Measurements from ENCODE around the gene LTBP3.
A peak's percentile ranks its signal among the peaks of the same experiment; 100 is the strongest.

The LTBP3 gene

DNA sequence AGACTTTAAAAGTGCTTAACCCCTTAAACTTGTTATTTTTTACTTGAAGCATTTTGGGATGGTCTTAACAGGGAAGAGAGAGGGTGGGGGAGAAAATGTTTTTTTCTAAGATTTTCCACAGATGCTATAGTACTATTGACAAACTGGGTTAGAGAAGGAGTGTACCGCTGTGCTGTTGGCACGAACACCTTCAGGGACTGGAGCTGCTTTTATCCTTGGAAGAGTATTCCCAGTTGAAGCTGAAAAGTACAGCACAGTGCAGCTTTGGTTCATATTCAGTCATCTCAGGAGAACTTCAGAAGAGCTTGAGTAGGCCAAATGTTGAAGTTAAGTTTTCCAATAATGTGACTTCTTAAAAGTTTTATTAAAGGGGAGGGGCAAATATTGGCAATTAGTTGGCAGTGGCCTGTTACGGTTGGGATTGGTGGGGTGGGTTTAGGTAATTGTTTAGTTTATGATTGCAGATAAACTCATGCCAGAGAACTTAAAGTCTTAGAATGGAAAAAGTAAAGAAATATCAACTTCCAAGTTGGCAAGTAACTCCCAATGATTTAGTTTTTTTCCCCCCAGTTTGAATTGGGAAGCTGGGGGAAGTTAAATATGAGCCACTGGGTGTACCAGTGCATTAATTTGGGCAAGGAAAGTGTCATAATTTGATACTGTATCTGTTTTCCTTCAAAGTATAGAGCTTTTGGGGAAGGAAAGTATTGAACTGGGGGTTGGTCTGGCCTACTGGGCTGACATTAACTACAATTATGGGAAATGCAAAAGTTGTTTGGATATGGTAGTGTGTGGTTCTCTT, 56.5 kb downstream of the LTBP3 start:
- intact Hi-C loops (cut with DNase I) = no loop called here
- peak in 2 of 10 donors; percentile 5 to 26 for DNase-seq

DNA sequence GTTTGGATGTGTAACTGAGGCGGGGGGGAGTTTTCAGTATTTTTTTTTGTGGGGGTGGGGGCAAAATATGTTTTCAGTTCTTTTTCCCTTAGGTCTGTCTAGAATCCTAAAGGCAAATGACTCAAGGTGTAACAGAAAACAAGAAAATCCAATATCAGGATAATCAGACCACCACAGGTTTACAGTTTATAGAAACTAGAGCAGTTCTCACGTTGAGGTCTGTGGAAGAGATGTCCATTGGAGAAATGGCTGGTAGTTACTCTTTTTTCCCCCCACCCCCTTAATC, 57.0 kb downstream of the LTBP3 start:
- no peak for DNase-seq
- intact Hi-C loops (cut with DNase I) = no loop called here

DNA sequence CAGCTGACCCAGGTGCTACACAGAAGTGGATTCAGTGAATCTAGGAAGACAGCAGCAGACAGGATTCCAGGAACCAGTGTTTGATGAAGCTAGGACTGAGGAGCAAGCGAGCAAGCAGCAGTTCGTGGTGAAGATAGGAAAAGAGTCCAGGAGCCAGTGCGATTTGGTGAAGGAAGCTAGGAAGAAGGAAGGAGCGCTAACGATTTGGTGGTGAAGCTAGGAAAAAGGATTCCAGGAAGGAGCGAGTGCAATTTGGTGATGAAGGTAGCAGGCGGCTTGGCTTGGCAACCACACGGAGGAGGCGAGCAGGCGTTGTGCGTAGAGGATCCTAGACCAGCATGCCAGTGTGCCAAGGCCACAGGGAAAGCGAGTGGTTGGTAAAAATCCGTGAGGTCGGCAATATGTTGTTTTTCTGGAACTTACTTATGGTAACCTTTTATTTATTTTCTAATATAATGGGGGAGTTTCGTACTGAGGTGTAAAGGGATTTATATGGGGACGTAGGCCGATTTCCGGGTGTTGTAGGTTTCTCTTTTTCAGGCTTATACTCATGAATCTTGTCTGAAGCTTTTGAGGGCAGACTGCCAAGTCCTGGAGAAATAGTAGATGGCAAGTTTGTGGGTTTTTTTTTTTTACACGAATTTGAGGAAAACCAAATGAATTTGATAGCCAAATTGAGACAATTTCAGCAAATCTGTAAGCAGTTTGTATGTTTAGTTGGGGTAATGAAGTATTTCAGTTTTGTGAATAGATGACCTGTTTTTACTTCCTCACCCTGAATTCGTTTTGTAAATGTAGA, 57.6 kb downstream of the LTBP3 start:
- intact Hi-C loops (cut with DNase I) = no loop called here
- DNase-seq = peak in 3 of 10 donors; percentile 59 to 82 (median 79)

DNA sequence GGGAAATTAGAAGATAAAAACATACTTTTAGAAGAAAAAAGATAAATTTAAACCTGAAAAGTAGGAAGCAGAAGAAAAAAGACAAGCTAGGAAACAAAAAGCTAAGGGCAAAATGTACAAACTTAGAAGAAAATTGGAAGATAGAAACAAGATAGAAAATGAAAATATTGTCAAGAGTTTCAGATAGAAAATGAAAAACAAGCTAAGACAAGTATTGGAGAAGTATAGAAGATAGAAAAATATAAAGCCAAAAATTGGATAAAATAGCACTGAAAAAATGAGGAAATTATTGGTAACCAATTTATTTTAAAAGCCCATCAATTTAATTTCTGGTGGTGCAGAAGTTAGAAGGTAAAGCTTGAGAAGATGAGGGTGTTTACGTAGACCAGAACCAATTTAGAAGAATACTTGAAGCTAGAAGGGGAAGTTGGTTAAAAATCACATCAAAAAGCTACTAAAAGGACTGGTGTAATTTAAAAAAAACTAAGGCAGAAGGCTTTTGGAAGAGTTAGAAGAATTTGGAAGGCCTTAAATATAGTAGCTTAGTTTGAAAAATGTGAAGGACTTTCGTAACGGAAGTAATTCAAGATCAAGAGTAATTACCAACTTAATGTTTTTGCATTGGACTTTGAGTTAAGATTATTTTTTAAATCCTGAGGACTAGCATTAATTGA, 58.3 kb downstream of the LTBP3 start:
- intact Hi-C loops (cut with DNase I) = no loop called here
- DNase-seq = no peak

DNA sequence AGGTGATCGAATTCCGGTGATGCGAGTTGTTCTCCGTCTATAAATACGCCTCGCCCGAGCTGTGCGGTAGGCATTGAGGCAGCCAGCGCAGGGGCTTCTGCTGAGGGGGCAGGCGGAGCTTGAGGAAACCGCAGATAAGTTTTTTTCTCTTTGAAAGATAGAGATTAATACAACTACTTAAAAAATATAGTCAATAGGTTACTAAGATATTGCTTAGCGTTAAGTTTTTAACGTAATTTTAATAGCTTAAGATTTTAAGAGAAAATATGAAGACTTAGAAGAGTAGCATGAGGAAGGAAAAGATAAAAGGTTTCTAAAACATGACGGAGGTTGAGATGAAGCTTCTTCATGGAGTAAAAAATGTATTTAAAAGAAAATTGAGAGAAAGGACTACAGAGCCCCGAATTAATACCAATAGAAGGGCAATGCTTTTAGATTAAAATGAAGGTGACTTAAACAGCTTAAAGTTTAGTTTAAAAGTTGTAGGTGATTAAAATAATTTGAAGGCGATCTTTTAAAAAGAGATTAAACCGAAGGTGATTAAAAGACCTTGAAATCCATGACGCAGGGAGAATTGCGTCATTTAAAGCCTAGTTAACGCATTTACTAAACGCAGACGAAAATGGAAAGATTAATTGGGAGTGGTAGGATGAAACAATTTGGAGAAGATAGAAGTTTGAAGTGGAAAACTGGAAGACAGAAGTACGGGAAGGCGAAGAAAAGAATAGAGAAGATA, 59.0 kb downstream of the LTBP3 start, which contains the start of gene MALAT1:
Gene MALAT1 (plus strand): TSS at position 69 of the 736 bp plus-strand sequence.
- peak; percentile 90 to 98 (median 94) for DNase-seq
- intact Hi-C loops (cut with DNase I) = no loop called here

DNA sequence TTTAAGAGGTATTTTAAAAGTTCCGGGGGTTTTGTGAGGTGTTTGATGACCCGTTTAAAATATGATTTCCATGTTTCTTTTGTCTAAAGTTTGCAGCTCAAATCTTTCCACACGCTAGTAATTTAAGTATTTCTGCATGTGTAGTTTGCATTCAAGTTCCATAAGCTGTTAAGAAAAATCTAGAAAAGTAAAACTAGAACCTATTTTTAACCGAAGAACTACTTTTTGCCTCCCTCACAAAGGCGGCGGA, 59.5 kb downstream of the LTBP3 start:
- DNase-seq = no peak
- intact Hi-C loops (cut with DNase I) = no loop called here

DNA sequence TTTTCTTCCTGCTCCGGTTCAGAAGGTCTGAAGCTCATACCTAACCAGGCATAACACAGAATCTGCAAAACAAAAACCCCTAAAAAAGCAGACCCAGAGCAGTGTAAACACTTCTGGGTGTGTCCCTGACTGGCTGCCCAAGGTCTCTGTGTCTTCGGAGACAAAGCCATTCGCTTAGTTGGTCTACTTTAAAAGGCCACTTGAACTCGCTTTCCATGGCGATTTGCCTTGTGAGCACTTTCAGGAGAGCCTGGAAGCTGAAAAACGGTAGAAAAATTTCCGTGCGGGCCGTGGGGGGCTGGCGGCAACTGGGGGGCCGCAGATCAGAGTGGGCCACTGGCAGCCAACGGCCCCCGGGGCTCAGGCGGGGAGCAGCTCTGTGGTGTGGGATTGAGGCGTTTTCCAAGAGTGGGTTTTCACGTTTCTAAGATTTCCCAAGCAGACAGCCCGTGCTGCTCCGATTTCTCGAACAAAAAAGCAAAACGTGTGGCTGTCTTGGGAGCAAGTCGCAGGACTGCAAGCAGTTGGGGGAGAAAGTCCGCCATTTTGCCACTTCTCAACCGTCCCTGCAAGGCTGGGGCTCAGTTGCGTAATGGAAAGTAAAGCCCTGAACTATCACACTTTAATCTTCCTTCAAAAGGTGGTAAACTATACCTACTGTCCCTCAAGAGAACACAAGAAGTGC, 60.0 kb downstream of the LTBP3 start:
- intact Hi-C loops (cut with DNase I) = no loop called here
- DNase-seq = peak in 5 of 10 donors; percentile 46 to 85 (median 64)

DNA sequence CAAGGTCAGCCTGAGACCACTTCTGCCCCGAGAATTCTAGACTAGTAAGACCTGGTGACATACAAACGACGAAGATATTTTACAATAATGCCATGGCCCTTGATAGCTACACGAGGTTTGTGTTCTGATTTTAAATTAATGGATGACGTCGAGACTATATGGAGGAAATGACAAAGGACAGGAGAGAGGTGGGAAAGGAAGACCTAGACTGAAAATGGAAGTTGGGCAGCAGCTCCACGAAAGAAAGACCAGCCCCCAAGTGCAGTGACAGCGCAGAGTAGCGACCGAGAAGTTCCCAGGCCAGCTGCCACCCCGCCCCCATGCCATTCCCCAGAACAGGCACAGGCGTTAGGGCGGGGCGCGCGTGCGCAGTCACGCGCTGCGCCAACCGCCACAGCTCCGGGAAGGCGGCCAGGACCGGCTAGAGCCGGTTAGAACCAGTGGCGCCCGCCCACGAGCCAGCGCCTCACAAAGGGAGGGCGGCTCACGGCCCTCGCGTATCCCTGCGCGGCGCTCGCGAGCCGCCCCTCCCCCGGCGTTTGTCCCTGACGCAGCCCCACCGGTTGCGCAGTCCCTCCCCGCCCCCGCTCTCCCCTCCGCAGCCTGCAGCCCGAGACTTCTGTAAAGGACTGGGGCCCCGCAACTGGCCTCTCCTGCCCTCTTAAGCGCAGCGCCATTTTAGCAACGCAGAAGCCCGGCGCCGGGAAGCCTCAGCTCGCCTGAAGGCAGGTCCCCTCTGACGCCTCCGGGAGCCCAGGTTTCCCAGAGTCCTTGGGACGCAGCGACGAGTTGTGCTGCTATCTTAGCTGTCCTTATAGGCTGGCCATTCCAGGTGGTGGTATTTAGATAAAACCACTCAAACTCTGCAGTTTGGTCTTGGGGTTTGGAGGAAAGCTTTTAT, 60.8 kb downstream of the LTBP3 start:
- intact Hi-C loops (cut with DNase I) = loop anchor here (1.0 to 2.0 kb wide), 2 partner anchors 19 to 75 kb away; partner anchors contain the start of gene NEAT1
- peak; percentile 94 to 99 (median 97) for DNase-seq

DNA sequence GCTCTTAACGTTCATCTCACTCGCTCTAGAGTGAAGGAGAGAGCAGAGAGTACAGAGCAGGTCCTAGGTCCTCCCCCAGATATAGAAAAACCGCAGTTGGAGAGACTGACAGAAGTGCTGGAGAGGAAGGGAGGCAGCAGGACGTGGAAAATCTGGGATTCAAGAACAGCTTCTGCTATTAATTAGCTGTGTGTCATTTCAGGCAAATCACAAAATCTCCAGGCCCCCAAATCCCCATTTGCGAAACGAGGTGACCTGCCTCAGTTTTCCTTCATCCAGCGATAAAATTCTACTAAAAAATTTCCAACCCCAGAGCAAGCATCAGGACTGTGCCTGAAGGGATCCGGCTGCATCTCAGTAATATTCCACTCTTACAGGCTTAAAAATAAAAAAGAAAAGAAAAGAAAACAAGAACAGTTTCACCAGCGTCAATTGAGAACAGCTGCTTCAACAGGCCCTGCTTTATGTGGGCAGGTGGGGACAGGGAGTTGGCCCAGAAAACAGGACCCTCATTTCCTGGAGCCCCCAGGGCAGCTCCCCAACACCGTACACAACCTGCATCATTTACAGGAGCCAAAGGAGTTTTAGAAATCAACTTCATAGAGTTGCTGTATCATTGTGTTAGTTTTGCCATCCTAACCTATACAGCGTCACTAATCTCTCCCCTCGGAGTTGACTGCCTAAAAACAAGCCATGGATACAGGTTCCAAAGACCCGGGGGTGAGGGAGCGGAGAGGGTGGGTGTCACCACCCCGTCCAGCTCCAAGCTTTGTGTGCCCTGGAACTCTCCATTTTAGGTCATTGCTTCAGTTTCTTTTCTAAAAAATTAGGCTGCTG, 61.6 kb downstream of the LTBP3 start:
- DNase-seq = peak in 3 of 10 donors; percentile 60 to 69 (median 67)
- intact Hi-C loops (cut with DNase I) = loop anchor here (1.0 to 2.0 kb wide), 2 partner anchors 18 to 74 kb away; partner anchors contain the start of gene NEAT1

DNA sequence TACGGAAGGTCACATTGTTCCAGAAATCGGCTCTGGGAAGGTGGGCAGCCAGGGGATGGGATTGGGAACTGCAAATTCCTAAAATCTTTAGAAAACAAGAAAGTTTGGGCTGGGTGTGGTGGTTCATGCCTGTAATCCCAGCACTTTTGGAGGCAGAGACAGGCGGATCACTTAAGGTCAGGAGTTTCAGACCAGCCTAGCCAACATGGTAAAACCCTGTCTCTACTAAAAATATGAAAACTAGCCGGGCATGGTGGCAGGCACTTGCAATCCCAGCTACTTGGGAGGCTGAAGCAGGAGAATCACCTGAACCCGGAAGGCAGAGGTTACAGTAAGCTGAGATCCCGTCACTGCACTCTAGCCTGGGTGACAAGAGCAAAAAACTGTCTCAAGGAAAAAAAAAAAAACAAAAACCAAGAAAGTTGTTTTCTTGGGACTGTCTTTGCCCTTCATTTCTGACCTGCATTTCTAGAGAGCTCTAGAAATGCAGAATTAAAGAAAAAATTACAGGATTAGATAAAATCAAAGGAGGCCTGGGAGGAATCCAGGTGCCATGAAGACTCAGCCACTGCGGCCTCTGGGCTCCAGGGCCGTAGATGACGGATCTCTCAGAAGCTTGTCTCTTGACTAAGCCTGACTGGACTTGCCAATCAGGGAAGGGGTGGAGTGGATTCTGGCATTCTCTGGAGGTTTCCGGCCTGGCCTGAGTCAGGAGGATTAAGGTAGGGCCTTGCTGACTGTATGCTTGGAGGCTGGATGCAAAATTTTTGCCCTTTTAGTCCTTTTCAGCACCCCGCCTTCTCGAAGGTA, 64.6 kb downstream of the LTBP3 start:
- peak in 4 of 10 donors; percentile 48 to 87 (median 61) for DNase-seq
- intact Hi-C loops (cut with DNase I) = no loop called here

DNA sequence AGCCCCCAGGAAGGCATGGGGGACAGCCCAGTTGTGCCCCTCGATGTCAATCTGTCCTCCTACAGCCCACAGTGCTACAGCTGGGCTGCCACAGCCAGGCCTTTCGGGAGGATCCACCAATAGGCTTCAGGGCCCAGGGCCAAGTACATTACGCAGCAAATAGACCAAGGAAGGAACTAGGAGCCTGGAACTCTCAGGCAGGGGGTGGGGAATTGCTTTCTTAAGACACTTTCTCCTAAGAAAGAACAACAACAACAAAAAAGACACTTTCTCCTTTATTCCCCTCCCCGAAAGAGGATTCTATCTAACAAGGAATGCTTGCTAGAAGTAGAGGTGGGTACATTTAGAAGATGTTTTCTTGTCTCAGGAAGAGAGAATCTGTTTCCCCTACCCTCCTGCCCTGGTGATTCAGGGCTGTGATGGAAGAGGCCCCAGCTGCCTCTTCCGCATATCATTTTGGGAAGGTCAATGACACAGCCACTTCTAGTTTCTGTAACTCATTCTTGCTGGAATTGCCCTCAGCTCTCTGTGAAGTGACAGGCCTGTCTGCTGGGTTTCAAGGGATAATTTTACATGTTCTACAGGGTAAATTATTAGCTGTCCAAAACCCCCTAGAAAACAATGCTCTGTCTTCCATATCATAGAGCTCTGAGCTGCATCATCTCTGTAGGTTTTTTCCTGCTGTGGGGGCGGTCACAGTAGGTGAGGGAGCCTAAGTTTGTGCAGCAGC, 65.4 kb downstream of the LTBP3 start:
- intact Hi-C loops (cut with DNase I) = no loop called here

DNA sequence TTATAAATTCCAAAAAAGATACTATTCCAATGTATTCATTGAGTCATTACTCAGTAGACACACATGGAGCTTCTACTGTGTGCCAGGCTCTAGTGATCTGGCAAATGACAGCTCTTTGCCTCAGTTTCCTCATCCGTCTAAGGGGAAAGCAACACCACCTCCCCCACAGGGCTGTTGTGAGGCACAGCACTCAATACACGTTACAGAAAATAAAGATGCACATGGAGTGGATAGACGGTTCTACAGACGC, 65.8 kb downstream of the LTBP3 start:
- intact Hi-C loops (cut with DNase I) = no loop called here
- no peak for DNase-seq

More for the DNA sequence above, 65.4 kb downstream of the LTBP3 start:
- DNase-seq = peak in 8 of 10 donors; percentile 53 to 94 (median 72)

DNA sequence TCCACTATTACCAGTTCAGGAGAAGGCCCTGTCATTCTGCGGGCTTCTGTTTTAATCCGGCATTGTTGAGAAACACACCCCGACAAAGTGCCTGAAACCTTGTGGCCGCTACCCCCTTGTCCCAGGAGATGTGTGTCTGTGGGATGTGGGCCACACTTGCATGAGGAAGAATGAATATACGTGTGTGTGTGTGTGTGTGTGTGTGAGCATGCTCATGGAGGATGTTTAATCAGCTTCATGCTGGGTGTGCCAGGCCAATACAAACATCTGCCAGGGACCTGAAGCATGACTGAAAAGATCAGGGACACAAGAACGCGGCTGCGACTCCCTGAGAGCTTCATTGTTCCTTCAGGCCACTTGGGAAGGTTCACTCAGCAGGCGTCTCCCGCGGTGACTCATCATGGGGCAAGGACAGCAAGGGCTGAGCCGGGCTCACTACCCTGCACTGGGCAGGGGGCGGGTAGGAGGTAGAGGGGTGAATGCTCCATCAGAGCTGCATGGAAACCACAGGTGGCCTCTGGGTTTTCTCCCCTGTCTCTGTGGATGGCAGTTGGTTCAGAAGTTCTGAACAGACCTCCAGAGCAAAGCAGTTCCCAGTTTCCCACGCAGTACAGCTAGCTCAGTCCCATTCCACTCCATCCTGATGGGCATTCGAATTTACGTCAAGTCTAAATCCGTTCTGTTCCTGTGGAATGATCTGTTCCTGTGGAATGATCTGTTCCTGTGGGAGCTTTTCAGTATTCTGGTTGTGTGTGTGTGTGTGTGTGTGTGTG, 66.4 kb downstream of the LTBP3 start:
- intact Hi-C loops (cut with DNase I) = no loop called here
- peak in 7 of 10 donors; percentile 57 to 94 (median 76) for DNase-seq

DNA sequence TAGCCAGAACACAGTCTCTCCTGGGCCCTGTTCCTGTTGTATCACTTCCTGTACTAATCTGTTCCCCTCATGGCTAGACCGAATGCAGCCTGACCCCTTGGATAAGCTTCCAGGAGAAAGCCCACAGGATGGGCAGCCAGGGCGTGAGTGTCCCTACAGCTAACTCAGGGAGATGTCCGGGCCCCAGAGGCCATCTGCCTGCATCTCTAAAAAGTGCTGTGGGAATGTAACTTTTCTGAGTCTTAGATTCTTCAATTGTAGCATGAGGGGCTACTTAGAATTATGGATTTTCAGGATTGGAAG, 67.0 kb downstream of the LTBP3 start:
- DNase-seq = peak in 4 of 10 donors; percentile 12 to 79 (median 30)
- intact Hi-C loops (cut with DNase I) = no loop called here

DNA sequence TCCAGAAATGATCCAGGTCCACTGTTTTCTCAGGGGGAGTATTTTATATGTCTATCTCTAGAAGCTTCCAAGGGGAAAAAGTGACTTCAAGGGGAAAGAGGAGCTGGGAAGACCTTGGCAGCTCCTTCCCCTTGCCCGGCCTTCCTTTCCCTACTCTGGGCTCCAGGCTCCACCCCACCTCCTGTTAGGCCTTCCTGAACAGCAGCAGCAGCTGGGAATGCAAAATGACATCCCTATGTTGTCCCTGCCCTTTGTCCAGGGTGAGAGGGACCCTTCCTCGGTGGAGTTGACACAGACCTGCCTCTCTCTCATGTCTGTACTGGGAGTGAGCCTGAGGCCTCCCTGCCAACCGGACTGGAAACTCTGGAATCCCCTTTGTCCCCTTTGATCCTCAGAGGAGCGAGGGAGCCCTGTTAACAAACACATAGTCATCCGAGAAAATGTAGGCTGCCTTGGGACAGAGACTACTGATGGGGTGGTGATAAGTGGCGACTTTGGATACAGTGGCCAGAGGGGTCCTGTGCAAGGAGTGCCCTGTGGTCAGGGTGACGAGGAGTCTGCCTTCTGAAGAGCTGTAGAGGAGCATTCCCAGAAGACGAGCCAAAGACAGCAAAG, 68.3 kb downstream of the LTBP3 start:
- intact Hi-C loops (cut with DNase I) = no loop called here
- DNase-seq = peak in 3 of 10 donors; percentile 74 to 88 (median 86)
